Body of pancreas (tissue), 4 donors: ENCODE measurements around the gene TYROBP.

ENCODE experiments used
- POLR2A ChIP-seq, 3 donors: fragments of 450-650 bp; IDR thresholded peaks; one replicate each; pipeline ENCODE4 v1.6.1; 2016; ENCODE audit warnings: antibody characterized with exemption in 3 of 3, mild to moderate bottlenecking in 2 of 3
- TF ChIP-seq, protein P1 (sequence below), 7 experiments: fragments of 450-650 bp in 4 of 7; fragments of 200-600 bp in 3 of 7; sonication (generic) in 3 of 7; IDR thresholded peaks; one replicate each; pipeline ENCODE4 v1.5.1; 2016 to 2019; ENCODE audit warnings: antibody characterized with exemption in 7 of 7

DNA sequence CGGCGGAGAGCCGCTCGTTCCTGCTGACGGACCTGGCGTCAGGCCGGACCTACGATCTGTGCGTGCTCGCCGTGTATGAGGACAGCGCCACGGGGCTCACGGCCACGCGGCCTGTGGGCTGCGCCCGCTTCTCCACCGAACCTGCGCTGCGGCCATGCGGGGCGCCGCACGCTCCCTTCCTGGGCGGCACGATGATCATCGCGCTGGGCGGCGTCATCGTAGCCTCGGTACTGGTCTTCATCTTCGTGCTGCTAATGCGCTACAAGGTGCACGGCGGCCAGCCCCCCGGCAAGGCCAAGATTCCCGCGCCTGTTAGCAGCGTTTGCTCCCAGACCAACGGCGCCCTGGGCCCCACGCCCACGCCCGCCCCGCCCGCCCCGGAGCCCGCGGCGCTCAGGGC is 36.5 kb upstream of the TYROBP start:
- TF ChIP-seq, protein P1, sequence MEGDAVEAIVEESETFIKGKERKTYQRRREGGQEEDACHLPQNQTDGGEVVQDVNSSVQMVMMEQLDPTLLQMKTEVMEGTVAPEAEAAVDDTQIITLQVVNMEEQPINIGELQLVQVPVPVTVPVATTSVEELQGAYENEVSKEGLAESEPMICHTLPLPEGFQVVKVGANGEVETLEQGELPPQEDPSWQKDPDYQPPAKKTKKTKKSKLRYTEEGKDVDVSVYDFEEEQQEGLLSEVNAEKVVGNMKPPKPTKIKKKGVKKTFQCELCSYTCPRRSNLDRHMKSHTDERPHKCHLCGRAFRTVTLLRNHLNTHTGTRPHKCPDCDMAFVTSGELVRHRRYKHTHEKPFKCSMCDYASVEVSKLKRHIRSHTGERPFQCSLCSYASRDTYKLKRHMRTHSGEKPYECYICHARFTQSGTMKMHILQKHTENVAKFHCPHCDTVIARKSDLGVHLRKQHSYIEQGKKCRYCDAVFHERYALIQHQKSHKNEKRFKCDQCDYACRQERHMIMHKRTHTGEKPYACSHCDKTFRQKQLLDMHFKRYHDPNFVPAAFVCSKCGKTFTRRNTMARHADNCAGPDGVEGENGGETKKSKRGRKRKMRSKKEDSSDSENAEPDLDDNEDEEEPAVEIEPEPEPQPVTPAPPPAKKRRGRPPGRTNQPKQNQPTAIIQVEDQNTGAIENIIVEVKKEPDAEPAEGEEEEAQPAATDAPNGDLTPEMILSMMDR (IDR thresholded peaks at IDR 0.05), result no peak
- TF ChIP-seq POLR2A (IDR thresholded peaks at IDR 0.05), result no peak
